Measurements from ENCODE around the gene STX8. TPM values are rescaled to one million over a fixed set of nuclear protein-coding genes. Genes with fewer than 3 reads are reported as not detected.

Gene STX8
- total RNA-seq, 1 experiment from 2014 or later: 50.3 TPM

DNA sequence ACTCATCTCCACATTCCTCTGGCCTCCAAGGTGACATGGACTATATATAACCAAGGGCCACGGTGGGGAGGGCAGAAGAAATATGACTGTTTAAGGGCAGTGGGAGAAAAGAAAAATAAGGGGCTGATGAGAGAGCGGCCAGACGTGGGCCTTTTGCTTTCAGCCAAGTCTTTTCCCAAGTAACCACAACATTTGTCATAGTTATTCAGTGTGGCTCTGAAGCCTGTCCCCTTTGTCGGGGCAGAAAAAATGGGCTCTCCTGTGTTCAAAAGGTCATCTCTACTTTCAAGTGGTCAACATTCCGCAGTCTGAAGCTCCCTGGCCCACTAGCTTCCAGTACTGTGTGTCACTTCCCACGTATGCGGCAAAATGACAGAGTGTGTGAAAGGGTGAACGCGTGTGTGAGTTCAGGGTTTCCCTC lies 308.9 kb downstream of the STX8 start:
- Histone ChIP-seq H3K27ac (ENCODE audit: low read length) (no peak overlapping the region), H3K36me3 (ENCODE audit: control insufficient read depth, insufficient read depth, low read length) (no peaks in the 10 kb centered on the region), H3K4me1 (ENCODE audit: control insufficient read depth, insufficient read depth, low read length) (no peaks in the 10 kb centered on the region), H3K9me3 (ENCODE audit: control insufficient read depth, insufficient read depth, low read depth, low read length) (no peaks in the 10 kb centered on the region), H3K4me3 (ENCODE audit: low read depth in 2 of 2, low read length in 2 of 2) (no peak overlapping the region), H3K27me3 (ENCODE audit: control insufficient read depth, insufficient read depth, low read length) (no peaks in the 10 kb centered on the region)
- ChIA-PET POLR2A (no interaction called here), CTCF (no interaction called here)
- ATAC-seq (no peak), DNase-seq (ENCODE audit: low read depth, low spot score) (no peak)
- no TSS peak for BruUV-seq (replicated peaks)
- in situ Hi-C loops (cut with HindIII; ENCODE audit: low pct_unique_long_range_greater_than_20kb, low sequenced_read_pairs) (no loop called here), intact Hi-C loops (cut with micrococcal nuclease; ENCODE audit: unreplicated experiment) (no loop called here)
- TF ChIP-seq, protein P1, sequence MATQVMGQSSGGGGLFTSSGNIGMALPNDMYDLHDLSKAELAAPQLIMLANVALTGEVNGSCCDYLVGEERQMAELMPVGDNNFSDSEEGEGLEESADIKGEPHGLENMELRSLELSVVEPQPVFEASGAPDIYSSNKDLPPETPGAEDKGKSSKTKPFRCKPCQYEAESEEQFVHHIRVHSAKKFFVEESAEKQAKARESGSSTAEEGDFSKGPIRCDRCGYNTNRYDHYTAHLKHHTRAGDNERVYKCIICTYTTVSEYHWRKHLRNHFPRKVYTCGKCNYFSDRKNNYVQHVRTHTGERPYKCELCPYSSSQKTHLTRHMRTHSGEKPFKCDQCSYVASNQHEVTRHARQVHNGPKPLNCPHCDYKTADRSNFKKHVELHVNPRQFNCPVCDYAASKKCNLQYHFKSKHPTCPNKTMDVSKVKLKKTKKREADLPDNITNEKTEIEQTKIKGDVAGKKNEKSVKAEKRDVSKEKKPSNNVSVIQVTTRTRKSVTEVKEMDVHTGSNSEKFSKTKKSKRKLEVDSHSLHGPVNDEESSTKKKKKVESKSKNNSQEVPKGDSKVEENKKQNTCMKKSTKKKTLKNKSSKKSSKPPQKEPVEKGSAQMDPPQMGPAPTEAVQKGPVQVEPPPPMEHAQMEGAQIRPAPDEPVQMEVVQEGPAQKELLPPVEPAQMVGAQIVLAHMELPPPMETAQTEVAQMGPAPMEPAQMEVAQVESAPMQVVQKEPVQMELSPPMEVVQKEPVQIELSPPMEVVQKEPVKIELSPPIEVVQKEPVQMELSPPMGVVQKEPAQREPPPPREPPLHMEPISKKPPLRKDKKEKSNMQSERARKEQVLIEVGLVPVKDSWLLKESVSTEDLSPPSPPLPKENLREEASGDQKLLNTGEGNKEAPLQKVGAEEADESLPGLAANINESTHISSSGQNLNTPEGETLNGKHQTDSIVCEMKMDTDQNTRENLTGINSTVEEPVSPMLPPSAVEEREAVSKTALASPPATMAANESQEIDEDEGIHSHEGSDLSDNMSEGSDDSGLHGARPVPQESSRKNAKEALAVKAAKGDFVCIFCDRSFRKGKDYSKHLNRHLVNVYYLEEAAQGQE (IDR thresholded peaks at IDR 0.05; ENCODE audit: insufficient read depth in 1 of 2, low read depth in 2 of 2, low read length in 1 of 2): no peak
- TF ChIP-seq POLR2AphosphoS5 (IDR thresholded peaks at IDR 0.05; ENCODE audit: low read depth, low read length) (no peak), SIN3A (IDR thresholded peaks at IDR 0.05; ENCODE audit: borderline replicate concordance, insufficient read depth, low read depth, low read length) (no peak), TCF7L2 (IDR thresholded peaks at IDR 0.05; ENCODE audit: low read depth, low read length) (no peak)
- TF ChIP-seq, protein P2, sequence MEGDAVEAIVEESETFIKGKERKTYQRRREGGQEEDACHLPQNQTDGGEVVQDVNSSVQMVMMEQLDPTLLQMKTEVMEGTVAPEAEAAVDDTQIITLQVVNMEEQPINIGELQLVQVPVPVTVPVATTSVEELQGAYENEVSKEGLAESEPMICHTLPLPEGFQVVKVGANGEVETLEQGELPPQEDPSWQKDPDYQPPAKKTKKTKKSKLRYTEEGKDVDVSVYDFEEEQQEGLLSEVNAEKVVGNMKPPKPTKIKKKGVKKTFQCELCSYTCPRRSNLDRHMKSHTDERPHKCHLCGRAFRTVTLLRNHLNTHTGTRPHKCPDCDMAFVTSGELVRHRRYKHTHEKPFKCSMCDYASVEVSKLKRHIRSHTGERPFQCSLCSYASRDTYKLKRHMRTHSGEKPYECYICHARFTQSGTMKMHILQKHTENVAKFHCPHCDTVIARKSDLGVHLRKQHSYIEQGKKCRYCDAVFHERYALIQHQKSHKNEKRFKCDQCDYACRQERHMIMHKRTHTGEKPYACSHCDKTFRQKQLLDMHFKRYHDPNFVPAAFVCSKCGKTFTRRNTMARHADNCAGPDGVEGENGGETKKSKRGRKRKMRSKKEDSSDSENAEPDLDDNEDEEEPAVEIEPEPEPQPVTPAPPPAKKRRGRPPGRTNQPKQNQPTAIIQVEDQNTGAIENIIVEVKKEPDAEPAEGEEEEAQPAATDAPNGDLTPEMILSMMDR (IDR thresholded peaks at IDR 0.05): no peak

DNA sequence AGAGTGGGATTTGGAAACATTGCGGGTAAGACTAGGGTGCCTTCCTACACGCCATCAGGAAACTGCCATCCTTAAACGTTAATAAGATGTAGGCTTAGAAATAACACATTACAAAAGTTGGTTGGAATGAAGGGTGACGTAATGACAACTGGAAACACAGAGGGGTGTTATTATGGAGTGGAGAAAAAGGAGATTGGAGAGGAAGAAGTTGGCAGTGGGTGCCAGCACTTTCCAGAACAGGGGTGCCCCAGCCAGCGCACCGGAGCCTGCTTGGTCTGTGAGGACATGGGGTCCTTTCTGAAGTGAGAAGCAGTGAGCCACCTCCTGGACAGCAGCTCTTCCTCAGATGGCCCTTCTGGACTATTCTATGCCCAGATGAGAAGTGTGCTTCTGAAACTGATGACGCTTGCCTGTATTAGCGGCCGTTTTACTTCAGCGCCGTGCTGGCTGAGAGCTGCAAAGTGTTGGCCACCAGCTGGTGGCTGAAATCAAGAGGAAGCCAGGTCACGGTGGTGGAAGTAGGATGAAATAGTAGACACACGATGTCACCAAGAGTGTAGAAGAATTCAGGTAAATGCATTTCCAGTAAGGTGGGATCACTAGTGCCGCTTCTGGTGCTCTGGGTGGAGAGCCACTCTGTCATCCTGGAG lies 309.5 kb downstream of the STX8 start:
- CTCF ChIA-PET: no interaction called here
- no TSS peak for BruUV-seq (replicated peaks)

More for the DNA sequence above, 309.5 kb downstream of the STX8 start:
- H3K27ac ChIP-seq (ENCODE audit: low read length): no peak overlapping the region
- in situ Hi-C loops (cut with HindIII; ENCODE audit: low pct_unique_long_range_greater_than_20kb, low sequenced_read_pairs) (no loop called here), intact Hi-C loops (cut with micrococcal nuclease; ENCODE audit: unreplicated experiment) (no loop called here)
- H3K9me3 ChIP-seq (ENCODE audit: control insufficient read depth, insufficient read depth, low read depth, low read length): no peaks in the 10 kb centered on the region
- H3K4me1 ChIP-seq (ENCODE audit: control insufficient read depth, insufficient read depth, low read length): no peaks in the 10 kb centered on the region
- no peaks in the 10 kb centered on the region for H3K27me3 ChIP-seq (ENCODE audit: control insufficient read depth, insufficient read depth, low read length)
- ATAC-seq (no peak), DNase-seq (ENCODE audit: low read depth, low spot score) (no peak)
- H3K4me3 ChIP-seq (ENCODE audit: low read depth in 2 of 2, low read length in 2 of 2): no peak overlapping the region
- no peak for TF ChIP-seq POLR2AphosphoS5 (IDR thresholded peaks at IDR 0.05; ENCODE audit: low read depth, low read length)
- TF ChIP-seq, protein P2 (IDR thresholded peaks at IDR 0.05): no peak
- TF ChIP-seq SIN3A (IDR thresholded peaks at IDR 0.05; ENCODE audit: borderline replicate concordance, insufficient read depth, low read depth, low read length): no peak
- TF ChIP-seq, protein P1 (IDR thresholded peaks at IDR 0.05; ENCODE audit: insufficient read depth in 1 of 2, low read depth in 2 of 2, low read length in 1 of 2): no peak
- TF ChIP-seq TCF7L2 (IDR thresholded peaks at IDR 0.05; ENCODE audit: low read depth, low read length): no peak
- H3K36me3 ChIP-seq (ENCODE audit: control insufficient read depth, insufficient read depth, low read length): no peaks in the 10 kb centered on the region
- POLR2A ChIA-PET: no interaction called here
